NCI-H1092 (cell line): ENCODE measurements around the gene TRAF3.

Experiments used
- DNase-seq: peaks from one replicate; lab custom pipeline; 2025; lab: John Stamatoyannopoulos, UW

TRAF3 gene

GRCh38 chr14:102908766-102909455 is 131.7 kb downstream of the TRAF3 start:
- no peak for DNase-seq

- no peak for DNase-seq
These were observed 132.2 kb downstream of the TRAF3 start for GRCh38 chr14:102909462-102909861.

DNA sequence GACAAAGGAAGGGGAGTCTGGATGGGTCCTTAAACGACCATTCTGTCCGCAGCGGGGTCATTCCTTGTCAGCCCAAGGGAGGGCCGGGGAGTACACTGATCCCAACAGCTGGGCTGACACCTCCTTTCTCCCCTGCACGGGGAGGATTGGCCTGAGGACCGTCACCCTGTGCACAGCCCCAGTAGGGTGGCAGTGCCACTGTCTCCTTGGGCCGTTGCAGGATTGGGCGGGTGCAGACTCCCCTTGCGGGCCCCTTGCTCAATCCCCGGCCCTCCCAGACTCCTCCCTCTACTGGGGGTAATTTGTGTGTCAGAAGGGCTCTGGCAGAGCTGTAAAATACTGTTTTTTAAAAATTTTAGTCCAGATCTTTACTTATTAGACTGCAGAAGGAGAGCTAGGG is 132.7 kb downstream of the TRAF3 start:
- no peak for DNase-seq

GRCh38 chr14:102910442-102910841 is 133.2 kb downstream of the TRAF3 start:
- no peak for DNase-seq

DNA sequence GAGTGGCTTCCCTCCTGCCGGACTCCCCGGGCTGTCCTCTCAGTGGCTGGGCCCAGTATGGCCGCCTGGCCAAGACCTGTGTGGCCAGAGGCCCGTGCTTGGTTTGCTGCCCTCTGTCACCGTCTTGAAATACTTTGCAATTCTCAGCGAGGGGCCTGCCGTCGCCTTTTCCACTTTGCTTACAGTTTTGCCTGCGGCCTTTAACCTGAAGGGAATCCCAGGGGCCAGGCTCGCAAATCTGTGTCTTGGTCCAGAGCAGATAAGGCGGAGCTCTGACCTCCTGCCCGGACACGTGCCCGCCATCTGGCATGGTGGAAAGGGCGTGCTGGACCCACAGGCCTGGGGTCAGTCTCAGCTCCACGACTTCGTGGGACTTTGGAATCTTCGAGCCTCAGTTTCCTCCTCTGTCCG is 134.3 kb downstream of the TRAF3 start:
- no peak for DNase-seq

DNA sequence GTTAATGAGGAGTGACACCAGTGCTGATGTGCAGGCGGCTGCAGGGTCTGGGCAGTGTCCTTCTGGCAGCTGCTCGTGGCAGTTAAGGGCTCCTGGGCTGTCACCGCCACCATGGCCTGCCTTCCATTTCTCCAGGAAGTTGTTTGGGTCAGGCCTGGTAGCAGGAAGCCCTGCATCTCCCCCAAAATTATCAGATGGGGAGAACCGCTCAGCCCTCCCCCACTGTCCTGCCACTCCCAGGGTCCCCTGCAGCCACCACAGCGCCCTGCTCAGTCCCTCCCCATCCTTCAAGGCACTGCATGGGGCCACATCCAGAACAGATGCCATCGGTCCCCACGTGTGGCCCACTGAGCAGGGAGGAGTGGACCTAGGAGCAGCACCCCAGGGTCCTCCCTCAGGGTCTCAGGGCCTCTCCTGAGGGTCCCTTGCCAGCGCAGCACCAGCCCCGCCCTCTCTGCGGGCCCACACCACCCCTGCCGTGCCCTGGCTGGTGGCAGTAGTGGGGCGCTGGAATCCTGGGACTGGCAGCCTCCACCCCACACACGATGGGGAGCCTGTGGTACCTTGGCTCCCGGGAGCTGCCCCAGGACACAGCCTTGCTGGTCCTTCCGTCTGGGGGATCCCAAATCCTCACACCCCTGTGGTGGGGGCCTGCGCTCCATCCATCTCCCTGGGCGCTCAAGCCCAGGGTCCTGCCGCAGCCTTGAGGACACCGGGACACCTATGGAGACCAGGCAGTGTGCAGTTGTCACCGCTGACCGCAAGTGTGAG is 134.9 kb downstream of the TRAF3 start:
- no peak for DNase-seq

DNA sequence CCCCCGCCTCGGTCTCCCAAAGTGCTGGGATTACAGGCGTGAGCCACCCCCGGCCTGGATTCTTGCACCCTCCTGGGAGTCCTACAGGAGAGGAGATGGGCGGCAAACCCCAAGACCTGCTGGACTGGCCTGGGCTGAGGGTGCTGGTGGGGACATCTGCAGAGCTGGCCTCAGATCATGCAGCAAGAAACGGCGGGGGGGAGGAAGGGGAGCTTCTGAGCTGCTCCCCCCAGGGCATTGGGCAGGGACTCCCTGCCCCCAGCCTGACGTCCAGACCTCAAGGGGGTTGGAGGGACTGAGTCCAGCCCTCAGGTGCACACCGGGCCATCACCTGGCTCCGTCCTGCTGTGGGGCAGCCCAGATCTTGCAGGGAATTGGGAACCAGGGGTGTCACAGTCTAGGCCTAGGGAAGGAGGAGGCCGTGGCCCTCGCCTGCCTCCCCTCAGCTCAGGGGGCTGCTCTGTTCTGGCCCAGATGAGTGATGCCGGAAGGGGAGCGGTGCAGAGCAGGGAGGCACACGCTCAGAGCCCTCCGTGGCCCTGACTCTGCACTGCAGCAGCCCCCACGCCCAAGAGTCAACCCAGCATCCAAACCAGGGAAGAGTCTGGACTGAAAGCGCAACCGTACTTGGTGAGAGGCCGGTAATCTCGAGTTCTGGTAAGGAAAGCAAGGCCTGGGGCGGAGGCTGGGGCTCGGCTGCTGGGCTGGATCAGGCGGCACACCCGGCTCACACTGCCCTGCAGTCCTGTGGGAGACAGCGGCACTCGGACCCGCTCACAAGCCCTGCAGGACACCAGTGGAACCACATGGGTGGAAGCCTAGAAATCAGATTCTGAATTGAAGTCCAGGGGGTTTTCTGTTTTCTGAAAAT is 136.3 kb downstream of the TRAF3 start:
- DNase-seq, result no peak

DNA sequence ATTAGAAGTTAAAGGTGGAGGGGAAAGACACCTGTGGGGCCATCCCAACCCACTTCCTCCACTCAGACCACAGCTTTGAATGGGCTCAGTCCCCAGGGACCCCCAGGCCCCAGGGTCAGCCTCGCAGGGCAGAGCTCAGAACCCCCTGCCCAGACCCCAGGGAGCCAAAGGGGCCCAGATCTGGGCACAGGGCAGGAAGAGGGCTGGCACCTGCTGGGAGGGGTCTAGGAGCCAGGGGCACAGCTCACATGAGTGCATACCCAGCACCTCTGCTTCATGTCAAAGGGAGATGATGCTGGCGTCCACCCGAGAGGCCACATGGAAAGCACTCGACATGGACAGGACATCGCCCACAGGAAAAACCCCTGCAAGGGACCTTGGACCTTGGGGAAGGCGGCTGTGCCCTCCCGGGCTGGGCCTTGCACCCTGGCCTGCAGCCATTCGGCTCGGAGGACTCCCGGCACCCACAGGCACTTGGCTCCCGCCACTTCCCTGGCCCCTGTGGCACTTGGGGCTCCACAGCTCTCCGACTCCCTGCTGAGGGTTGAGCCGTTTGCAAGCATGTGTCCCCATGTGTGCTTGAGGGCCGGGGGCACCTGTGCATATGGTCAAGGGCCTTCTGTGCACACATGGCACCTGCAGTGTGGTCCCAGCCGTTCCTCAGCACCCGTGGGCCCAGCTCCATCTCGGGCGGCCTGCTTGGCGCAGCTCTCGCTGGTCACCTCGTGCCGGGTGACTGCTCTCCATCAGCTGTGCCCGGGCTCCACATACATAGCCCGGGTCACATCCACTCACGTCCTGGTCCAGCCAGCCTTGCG is 137.4 kb downstream of the TRAF3 start:
- DNase-seq, result no peak

DNA sequence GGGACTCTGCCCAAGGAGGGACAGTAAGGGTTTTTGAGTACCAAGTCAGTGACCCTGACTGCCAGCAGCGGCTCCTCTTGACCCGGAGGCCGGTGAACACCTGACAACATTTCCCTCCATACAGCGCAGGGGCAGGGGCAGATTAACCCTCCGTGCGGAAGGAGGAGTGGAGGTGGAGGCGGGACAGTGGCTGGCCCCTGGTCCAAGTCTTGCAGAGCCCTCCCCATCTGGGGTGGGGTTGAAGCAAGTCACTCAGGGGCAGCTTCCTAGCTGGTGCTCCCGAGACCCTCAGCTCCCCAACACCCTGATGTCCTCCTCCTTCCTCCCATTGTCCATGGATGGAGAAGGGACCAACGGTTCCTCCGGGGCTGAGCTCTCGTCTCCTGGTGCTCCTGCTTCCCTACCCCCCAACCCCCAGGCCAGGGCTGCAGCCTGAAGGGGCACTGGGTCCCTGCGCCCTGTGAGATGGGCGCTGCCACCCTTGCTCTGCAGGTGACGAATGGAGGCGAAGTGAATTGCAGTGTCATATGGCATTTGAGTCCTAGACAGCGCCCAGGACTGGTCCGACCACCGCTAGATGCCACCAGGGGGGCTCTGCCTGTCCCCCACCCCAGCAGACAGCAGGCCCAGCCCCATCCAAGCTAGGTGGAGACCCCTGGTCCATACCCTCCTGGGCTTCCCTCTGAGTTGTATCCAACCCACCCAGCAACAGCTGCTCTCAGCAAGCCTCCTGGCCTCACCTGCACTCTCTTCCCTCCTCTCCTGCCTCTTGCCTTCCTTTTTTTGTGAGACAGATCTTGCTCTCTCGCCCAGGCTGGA is 138.3 kb downstream of the TRAF3 start:
- no peak for DNase-seq

DNA sequence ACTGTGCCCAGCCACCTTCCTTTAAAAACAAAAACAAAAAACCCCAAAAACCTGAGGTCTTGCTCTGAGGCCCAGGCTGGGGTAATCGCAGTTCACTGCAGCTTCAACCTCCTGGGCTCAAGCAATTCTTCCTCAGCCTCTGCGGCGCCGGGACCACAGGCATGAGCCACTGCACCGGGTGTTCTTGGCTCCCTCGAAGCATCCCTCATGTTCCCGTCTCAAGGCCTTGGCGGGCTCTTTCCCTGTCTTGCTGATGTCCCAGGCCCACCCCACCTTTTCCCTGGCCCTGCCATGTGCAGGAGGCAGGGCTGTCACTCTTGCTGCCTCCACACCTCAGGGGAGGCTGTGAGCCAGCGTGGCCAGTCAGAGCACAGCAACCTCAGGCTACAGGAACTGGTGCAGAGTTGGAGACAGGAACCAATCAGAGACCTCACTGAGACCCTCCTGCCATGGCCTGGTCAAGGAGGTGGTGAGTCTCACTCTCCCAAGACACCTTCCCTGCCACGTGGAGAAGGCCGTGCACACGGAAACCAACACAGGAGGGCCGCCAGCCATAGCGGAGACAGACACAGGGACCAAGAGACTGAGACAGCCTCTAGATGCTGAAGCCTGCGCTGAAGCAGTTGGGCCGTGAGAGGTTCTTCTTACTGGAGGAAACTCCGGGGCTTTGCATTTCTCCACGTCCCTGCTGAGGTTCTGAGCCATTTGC is 139.3 kb downstream of the TRAF3 start:
- DNase-seq, result no peak

DNA sequence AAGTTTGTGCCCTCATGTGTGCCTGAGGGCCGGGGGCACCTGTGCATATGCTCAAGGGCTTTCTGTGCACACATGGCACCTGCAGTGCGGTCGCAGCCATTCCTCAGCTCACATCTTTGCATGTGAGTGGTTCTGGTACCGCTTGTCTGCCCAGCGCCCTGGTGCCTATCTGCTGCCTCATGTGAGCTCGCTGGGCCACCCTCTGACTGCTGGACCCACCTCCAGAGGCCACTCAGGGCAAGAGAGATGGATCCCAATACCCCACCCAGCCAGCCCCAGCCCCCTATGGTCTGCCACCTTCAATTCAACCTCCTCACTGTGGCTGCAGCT is 139.8 kb downstream of the TRAF3 start:
- no peak for DNase-seq

DNA sequence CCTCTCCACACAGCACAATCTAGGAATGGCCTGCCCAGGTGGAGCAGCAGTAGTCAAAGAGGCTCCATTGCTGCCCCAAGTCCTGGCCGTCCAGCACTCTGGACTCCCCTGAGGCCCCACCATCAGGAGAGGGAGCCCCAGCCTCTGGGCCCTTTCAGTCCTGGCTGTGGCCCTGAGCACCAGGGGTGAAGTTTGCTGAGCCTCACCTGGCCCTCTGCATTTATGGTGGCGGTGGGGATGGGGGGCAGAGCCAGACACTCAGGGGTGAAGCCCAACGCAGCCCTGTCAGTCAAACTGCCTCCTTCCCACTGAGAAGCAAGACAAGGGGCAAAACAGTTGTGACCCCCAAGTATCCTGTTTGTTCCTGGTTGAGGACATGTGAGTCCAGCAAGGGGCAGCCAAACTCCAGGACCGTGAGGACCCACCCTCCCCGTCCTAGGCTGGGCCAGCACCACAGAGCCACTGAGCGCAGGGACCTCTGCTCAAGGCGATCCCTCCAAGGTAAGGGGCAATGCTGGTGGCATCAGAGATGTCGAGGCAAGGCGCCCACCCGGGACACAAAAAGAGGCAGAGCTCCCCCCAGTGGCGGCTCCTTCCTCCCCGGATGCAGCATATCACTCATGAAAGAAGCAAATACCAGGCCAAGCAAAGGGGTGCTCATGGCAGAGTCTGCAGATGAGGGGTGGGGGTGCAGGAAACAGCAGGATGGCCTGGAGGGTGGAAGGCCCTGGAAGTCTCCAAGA is 140.4 kb downstream of the TRAF3 start:
- peak; percentile 58 for DNase-seq

GRCh38 chr14:102918438-102918837 is 141.2 kb downstream of the TRAF3 start:
- DNase-seq, result no peak

DNA sequence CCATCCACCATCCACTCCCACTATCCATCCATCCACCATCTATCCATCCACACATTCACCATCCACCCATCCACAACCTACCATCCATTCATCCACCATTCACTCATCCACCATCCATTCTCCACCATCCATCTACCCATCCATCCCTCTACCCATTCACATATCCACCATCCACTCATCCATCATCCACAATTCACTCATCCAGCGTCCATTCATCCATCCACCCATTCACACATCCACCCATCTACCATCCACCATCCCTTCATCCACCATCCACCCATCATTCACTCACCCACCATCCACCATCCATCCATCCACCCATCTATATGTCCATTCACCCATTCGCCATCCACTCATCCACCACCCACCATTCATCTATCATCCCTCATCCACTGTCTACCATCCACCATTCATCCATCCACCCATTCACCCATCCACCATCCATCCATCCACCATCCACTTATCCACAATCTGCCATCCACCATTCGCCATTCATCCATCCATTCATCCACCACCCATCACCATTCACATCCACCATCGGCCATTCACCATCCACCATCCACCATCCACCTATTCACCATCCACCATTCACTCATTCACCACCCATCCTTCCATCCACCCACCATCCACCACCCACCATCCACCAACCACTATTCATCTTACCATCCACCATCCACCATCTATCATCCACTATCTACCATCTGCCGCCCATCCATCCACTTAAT is 143.2 kb downstream of the TRAF3 start:
- no peak for DNase-seq

GRCh38 chr14:102920998-102921304 is 143.7 kb downstream of the TRAF3 start:
- DNase-seq, result no peak

DNA sequence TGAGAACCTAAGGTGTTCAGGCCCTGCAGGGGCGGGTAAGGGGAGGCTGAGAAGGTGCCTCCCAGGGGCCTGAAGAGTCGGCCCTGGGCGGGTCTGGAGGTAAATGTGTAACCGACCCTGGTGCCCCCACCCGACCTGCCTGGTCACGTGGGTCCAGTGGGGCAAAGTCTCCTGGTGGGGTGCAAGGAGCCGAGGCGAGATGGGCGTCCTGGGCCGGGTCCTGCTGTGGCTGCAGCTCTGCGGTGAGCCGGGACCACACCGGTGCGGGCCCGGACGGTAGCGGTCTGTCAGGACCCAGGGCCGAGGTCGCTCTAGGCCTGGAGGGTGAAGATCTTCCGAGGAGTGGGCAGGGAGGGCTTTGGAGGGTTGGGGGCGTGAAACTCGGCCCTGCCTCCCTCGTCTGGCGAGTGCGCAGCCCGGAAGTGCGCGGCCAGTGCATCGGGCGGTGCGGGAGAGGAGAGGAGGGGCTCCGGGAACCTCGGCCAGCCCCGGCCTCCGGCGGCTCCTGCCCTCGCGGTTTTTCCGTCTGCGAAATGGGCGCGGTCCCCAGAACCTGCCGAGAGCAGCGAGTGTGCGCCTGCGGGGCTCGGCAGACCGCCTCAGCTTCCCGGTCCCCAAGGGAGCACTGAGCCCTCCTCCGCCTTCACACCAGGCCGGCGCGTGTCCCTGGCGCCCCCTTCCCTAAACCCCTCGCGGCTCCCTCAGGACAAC is 145.4 kb downstream of the TRAF3 start, which contains the start of gene AMN:
Gene AMN (plus strand): TSS at position 174 of the 711 bp plus-strand sequence. CDS start 26 bp downstream, at position 200.
- DNase-seq, result no peak

DNA sequence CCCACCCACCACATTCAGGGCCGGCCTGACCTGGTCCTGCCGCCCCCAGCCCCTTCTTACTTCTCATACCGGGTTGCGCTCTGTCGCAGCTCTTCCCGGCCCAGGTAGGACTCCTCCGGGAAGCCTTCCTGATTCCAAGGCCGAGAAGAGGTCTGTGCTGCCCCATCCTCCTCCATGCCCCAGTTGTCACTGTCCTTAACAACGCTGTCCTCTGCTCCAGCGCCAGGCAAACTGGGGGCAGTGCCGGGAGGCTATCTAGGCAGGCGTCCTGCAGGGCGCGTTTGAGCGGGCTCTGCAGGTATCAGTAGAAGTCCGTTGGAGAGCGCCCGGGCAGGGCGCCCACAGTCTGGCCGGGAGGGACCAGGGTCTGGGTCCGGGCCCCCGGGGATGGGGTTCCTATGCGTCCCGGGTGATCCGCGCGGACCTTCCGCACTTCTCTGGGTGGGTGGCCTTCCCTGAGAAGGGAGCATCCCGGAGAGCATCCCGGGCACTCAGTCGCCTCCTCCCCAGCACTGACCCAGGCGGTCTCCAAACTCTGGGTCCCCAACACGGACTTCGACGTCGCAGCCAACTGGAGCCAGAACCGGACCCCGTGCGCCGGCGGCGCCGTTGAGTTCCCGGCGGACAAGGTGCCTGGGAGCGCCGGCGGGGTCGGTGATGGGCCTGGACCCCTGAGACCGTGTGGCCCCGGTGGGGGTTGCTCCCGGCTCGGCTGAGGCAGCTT is 146.1 kb downstream of the TRAF3 start:
- DNase-seq, result no peak
